ENCODE measurements around the gene FOXO6. TPM values are rescaled to one million over a fixed set of nuclear protein-coding genes. Genes with fewer than 3 reads are reported as not detected.

Gene FOXO6
- total and polyA plus RNA-seq, 2 donors (not counting 1 experiment from before 2014, with no cell fraction given) = under 0.01 TPM; not detected in 1

DNA sequence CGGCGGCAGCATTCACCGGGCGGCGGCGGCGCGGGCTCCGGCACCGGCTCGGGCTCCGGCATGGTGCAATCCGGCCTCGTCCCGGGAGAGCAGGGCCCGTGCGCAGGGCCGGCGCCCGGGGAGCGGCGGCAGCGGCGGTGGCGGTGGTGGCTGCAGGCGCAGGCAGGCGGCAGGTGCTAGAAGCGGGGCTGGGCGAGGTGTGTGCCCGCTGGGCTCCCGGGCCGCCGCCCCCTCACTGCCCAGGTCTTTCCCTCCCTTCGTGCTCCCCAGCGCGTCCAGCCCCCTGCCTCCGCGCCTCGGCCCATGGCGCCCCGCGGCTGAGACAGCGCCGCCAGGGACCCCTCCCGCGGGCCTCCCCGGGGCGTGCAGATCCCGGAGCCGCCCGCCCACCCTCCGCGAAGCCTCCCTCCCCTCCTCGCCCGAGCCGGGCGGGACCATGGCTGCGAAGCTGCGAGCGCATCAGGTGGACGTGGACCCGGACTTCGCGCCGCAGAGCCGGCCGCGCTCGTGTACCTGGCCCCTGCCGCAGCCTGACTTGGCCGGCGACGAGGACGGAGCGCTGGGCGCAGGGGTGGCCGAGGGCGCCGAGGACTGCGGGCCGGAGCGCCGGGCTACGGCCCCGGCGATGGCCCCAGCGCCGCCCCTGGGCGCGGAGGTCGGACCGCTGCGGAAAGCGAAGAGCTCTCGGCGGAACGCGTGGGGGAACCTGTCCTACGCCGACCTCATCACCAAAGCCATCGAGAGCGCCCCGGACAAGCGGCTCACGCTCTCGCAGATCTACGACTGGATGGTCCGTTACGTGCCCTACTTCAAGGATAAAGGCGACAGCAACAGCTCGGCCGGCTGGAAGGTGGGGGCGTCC lies 492 bp downstream of the FOXO6 start:
- DNase-seq (ENCODE audit: low read depth in 2 of 2) = no peak
- Histone ChIP-seq H2AFZ (ENCODE audit: low read length) (no peak overlapping the region), H3K9me3 (ENCODE audit: control insufficient read depth, insufficient read depth, low read depth, low read length) (no peaks in the 10 kb centered on the region), H4K20me1 (ENCODE audit: control insufficient read depth, extremely low read depth, insufficient read depth, low read length) (no peaks in the 10 kb centered on the region), H3K27me3 (ENCODE audit: control insufficient read depth, insufficient read depth, low read length) (peaks cover 38% of the 10 kb centered on the region), H3K36me3 (ENCODE audit: control insufficient read depth, insufficient read depth, low read length) (no peaks in the 10 kb centered on the region), H3K4me3 (replicated peaks in 1 of 4; ENCODE audit: control extremely low read depth in 1 of 4, insufficient read depth in 1 of 4, low read depth in 3 of 4, low read length in 4 of 4) (peak overlapping the region in 2 of 4 experiments; percentile 21 to 40), H3K27ac (ENCODE audit: insufficient read depth, low read length) (no peak overlapping the region), H3K4me2 (ENCODE audit: extremely low read depth, insufficient read depth, low read length) (peak overlapping the region; percentile 68), H3K79me2 (ENCODE audit: control insufficient read depth, insufficient read depth, low read length) (no peaks in the 10 kb centered on the region), H3K4me1 (ENCODE audit: control insufficient read depth, extremely low read depth, insufficient read depth, low read length) (peaks cover 2% of the 10 kb centered on the region), H3K9ac (ENCODE audit: insufficient read depth, low read length) (no peak overlapping the region)
- peak; percentile 73 for TF ChIP-seq EZH2 (IDR thresholded peaks at IDR 0.05; ENCODE audit: low read length, missing control alignments)
- TF ChIP-seq, protein P1, sequence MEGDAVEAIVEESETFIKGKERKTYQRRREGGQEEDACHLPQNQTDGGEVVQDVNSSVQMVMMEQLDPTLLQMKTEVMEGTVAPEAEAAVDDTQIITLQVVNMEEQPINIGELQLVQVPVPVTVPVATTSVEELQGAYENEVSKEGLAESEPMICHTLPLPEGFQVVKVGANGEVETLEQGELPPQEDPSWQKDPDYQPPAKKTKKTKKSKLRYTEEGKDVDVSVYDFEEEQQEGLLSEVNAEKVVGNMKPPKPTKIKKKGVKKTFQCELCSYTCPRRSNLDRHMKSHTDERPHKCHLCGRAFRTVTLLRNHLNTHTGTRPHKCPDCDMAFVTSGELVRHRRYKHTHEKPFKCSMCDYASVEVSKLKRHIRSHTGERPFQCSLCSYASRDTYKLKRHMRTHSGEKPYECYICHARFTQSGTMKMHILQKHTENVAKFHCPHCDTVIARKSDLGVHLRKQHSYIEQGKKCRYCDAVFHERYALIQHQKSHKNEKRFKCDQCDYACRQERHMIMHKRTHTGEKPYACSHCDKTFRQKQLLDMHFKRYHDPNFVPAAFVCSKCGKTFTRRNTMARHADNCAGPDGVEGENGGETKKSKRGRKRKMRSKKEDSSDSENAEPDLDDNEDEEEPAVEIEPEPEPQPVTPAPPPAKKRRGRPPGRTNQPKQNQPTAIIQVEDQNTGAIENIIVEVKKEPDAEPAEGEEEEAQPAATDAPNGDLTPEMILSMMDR (conservative IDR thresholded peaks at IDR 0.05 in 1 of 2, IDR thresholded peaks at IDR 0.05 in 1 of 2; ENCODE audit: low read depth in 1 of 2, low read length in 2 of 2) = no peak

DNA sequence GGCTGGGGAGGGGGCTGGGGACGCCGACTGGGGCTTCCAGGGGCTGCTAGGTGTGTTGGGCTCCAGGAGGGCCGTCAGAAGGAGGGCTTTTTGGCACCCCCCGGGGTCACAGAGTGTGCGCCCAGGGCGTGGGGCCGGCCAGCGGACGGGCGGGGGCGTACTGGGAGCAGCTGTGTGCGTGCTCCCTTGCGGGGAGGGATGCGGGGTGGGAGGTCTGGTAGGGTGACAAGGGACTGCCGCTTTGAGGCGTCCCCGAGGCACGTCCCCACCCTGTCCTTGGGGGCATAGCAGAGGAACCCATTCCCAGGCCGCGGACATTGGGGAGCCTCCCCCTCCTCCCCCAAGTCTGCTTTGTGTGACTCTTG lies 1.1 kb downstream of the FOXO6 start:
- peaks cover 44% of the 10 kb centered on the region for H3K27me3 ChIP-seq (ENCODE audit: control insufficient read depth, insufficient read depth, low read length)
- no peaks in the 10 kb centered on the region for H3K79me2 ChIP-seq (ENCODE audit: control insufficient read depth, insufficient read depth, low read length)
- no peak for DNase-seq (ENCODE audit: low read depth in 2 of 2)
- H3K4me2 ChIP-seq (ENCODE audit: extremely low read depth, insufficient read depth, low read length) = no peak overlapping the region
- TF ChIP-seq, protein P1 (conservative IDR thresholded peaks at IDR 0.05 in 1 of 2, IDR thresholded peaks at IDR 0.05 in 1 of 2; ENCODE audit: low read depth in 1 of 2, low read length in 2 of 2) = no peak
- peak; percentile 60 for TF ChIP-seq EZH2 (IDR thresholded peaks at IDR 0.05; ENCODE audit: low read length, missing control alignments)
- no peaks in the 10 kb centered on the region for H4K20me1 ChIP-seq (ENCODE audit: control insufficient read depth, extremely low read depth, insufficient read depth, low read length)
- peaks cover 2% of the 10 kb centered on the region for H3K4me1 ChIP-seq (ENCODE audit: control insufficient read depth, extremely low read depth, insufficient read depth, low read length)
- H3K4me3 ChIP-seq (replicated peaks in 1 of 4; ENCODE audit: control extremely low read depth in 1 of 4, insufficient read depth in 1 of 4, low read depth in 3 of 4, low read length in 4 of 4) = no peak overlapping the region
- no peak overlapping the region for H3K9ac ChIP-seq (ENCODE audit: insufficient read depth, low read length)
- H2AFZ ChIP-seq (ENCODE audit: low read length) = no peak overlapping the region
- no peaks in the 10 kb centered on the region for H3K36me3 ChIP-seq (ENCODE audit: control insufficient read depth, insufficient read depth, low read length)
- H3K9me3 ChIP-seq (ENCODE audit: control insufficient read depth, insufficient read depth, low read depth, low read length) = no peaks in the 10 kb centered on the region
- H3K27ac ChIP-seq (ENCODE audit: insufficient read depth, low read length) = no peak overlapping the region

DNA sequence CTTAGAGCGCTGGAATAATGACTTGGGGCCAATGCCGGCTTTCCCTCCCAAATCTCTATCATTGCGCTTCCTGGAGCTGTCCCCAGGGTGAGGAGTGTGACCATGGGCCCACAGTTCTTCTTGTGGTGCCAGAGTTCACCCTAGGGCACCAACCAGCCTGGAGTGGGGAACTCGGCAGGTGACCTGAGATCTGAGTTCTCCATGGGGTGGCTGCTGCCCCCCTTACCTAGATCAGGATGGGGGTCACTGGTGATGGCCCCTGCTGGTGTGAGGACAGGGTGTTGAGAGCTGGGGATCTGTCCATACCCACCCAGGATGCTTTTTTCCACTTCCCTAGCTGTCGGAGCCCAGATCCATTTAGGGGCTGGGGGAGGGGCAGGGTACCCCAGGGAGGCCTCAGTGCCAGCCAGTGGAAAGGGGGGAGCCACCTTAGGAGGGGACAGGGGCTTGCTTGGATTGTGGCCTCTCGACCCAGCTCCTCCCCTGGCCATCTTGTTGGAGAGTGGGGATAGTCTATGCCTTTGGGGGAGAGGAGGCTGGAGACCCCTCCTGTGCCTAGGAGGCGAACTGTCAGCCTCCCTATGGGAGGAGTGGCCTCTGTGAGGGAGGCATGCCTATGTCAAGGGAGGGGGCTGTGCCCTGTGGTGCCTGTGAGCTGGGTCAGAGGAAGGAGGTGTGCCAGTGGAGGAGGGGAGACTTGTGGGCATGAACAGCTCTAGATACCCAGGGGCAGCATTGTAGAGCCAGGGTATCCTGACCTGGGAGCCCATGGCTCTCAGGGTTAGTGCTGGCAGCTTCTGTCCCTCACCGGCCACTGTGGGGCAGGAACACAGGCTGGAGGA lies 1.7 kb downstream of the FOXO6 start:
- DNase-seq (ENCODE audit: low read depth in 2 of 2) = no peak
- Histone ChIP-seq H3K27ac (ENCODE audit: insufficient read depth, low read length) (no peak overlapping the region), H3K36me3 (ENCODE audit: control insufficient read depth, insufficient read depth, low read length) (no peaks in the 10 kb centered on the region), H4K20me1 (ENCODE audit: control insufficient read depth, extremely low read depth, insufficient read depth, low read length) (no peaks in the 10 kb centered on the region), H3K4me1 (ENCODE audit: control insufficient read depth, extremely low read depth, insufficient read depth, low read length) (peaks cover 2% of the 10 kb centered on the region), H3K9ac (ENCODE audit: insufficient read depth, low read length) (no peak overlapping the region), H3K27me3 (ENCODE audit: control insufficient read depth, insufficient read depth, low read length) (peaks cover 50% of the 10 kb centered on the region), H2AFZ (ENCODE audit: low read length) (no peak overlapping the region), H3K4me2 (ENCODE audit: extremely low read depth, insufficient read depth, low read length) (no peak overlapping the region), H3K4me3 (replicated peaks in 1 of 4; ENCODE audit: control extremely low read depth in 1 of 4, insufficient read depth in 1 of 4, low read depth in 3 of 4, low read length in 4 of 4) (no peak overlapping the region), H3K79me2 (ENCODE audit: control insufficient read depth, insufficient read depth, low read length) (no peaks in the 10 kb centered on the region), H3K9me3 (ENCODE audit: control insufficient read depth, insufficient read depth, low read depth, low read length) (no peaks in the 10 kb centered on the region)
- TF ChIP-seq EZH2 (IDR thresholded peaks at IDR 0.05; ENCODE audit: low read length, missing control alignments) = peak; percentile 38
- TF ChIP-seq, protein P1 (conservative IDR thresholded peaks at IDR 0.05 in 1 of 2, IDR thresholded peaks at IDR 0.05 in 1 of 2; ENCODE audit: low read depth in 1 of 2, low read length in 2 of 2) = no peak

All from fibroblast of lung (primary cell).